Neuronal stem cell (in vitro differentiated cells): ENCODE results near the gene CARS2.
"Not testable (repeated sequence)": the region's sequence is repeated elsewhere in the genome, so short reads cannot be mapped to it uniquely, and the experiment has no call there.

Experiments
- DNase-seq: peaks from one replicate; pipeline ENCODE4 v3.0.0-alpha.2; 2013; ENCODE audit warnings: low spot score
- H2AFZ ChIP-seq: one replicate; pipeline ENCODE4 v1.6.1; 2013; ENCODE audit warnings: mild to moderate bottlenecking, low read length, inconsistent platforms
- H2AK5ac ChIP-seq: 2 replicates; pipeline ENCODE4 v1.6.1; 2013; ENCODE audit warnings: low read depth, mild to moderate bottlenecking, inconsistent platforms, low read length, moderate library complexity, mixed read lengths
- H2BK120ac ChIP-seq: 2 replicates; pipeline ENCODE4 v1.6.1; 2013; ENCODE audit warnings: low read depth, mild to moderate bottlenecking, inconsistent platforms, low read length, moderate library complexity, mixed read lengths
- H2BK12ac ChIP-seq: one replicate; pipeline ENCODE4 v1.6.1; 2013; ENCODE audit warnings: low read length, inconsistent platforms
- H2BK15ac ChIP-seq: 2 replicates; pipeline ENCODE4 v1.6.1; 2013; ENCODE audit warnings: mild to moderate bottlenecking, low read length, inconsistent platforms, mixed read lengths
- H2BK5ac ChIP-seq: one replicate; pipeline ENCODE4 v1.6.1; 2013; ENCODE audit warnings: inconsistent platforms, mild to moderate bottlenecking, low read length, moderate library complexity
- H3K14ac ChIP-seq: one replicate; pipeline ENCODE4 v1.6.1; 2013; ENCODE audit warnings: low read length, inconsistent platforms
- H3K18ac ChIP-seq: 2 replicates; pipeline ENCODE4 v1.6.1; 2013; ENCODE audit warnings: low read length, inconsistent platforms
- H3K23ac ChIP-seq: 2 replicates; pipeline ENCODE4 v1.6.1; 2013; ENCODE audit warnings: low read depth, mild to moderate bottlenecking, mixed read lengths, low read length, inconsistent platforms; ENCODE audit not compliant: poor library complexity
- H3K27ac ChIP-seq: replicated peaks from 3 replicates; pipeline ENCODE4 v1.5.1; 2013; ENCODE audit warnings: low read length, inconsistent platforms
- H3K27me3 ChIP-seq, 3 experiments: 2 replicates each; pipeline ENCODE4 v1.6.1; 2013; ENCODE audit warnings: low read length in 3 of 3, mild to moderate bottlenecking in 2 of 3, inconsistent platforms in 1 of 3, low read depth in 1 of 3, mixed read lengths in 1 of 3, moderate library complexity in 1 of 3; ENCODE audit not compliant: control insufficient read depth in 3 of 3, insufficient read depth in 3 of 3
- H3K36me3 ChIP-seq, 2 donors: replicated peaks in 1 of 2; 2 replicates each; pipeline ENCODE4 v1.6.1; 2013; ENCODE audit warnings: low read length in 2 of 2; ENCODE audit not compliant: control insufficient read depth in 2 of 2, insufficient read depth in 2 of 2
- H3K4ac ChIP-seq: 2 replicates; pipeline ENCODE4 v1.6.1; 2013; ENCODE audit warnings: inconsistent platforms, mild to moderate bottlenecking, low read length, moderate library complexity
- H3K4me1 ChIP-seq, 2 donors: 1 replicate in 1 of 2; 2 replicates in 1 of 2; pipeline ENCODE4 v1.6.1; 2013; ENCODE audit warnings: low read length in 2 of 2, low read depth in 1 of 2; ENCODE audit not compliant: control insufficient read depth in 2 of 2, insufficient read depth in 1 of 2
- H3K4me2 ChIP-seq: one replicate; pipeline ENCODE4 v1.6.1; 2013; ENCODE audit warnings: mild to moderate bottlenecking, low read length, inconsistent platforms; ENCODE audit not compliant: insufficient read depth, poor library complexity, severe bottlenecking
- H3K4me3 ChIP-seq, 2 donors: 2 replicates each; pipeline ENCODE4 v1.5.1; 2013; ENCODE audit warnings: low read length in 2 of 2, mild to moderate bottlenecking in 2 of 2, inconsistent platforms in 1 of 2, moderate library complexity in 1 of 2
- H3K79me1 ChIP-seq: one replicate; pipeline ENCODE4 v1.6.1; 2013; ENCODE audit warnings: low read depth, mild to moderate bottlenecking, inconsistent platforms, low read length, moderate library complexity
- H3K9ac ChIP-seq: one replicate; pipeline ENCODE4 v1.6.1; 2013; ENCODE audit warnings: mild to moderate bottlenecking, low read depth, low read length, inconsistent platforms; ENCODE audit not compliant: poor library complexity
- H3K9me3 ChIP-seq, 2 donors: replicated peaks in 1 of 2; 2 replicates each; pipeline versions ENCODE3 to v1.6.1; 2013; ENCODE audit warnings: low read length in 2 of 2, mild to moderate bottlenecking in 2 of 2, inconsistent platforms in 1 of 2, low read depth in 1 of 2, mixed read lengths in 1 of 2, moderate library complexity in 1 of 2; ENCODE audit not compliant: control insufficient read depth in 2 of 2, insufficient read depth in 1 of 2
- H4K8ac ChIP-seq: one replicate; pipeline ENCODE4 v1.6.1; 2013; ENCODE audit warnings: low read depth, mild to moderate bottlenecking, inconsistent platforms, low read length, moderate library complexity
- H4K91ac ChIP-seq: one replicate; pipeline ENCODE4 v1.6.1; 2013; ENCODE audit warnings: low read length, low read depth, mild to moderate bottlenecking, inconsistent platforms; ENCODE audit not compliant: poor library complexity
- WGBS, 2 donors: extraction: QIAGEN DNeasy Blood & Tissue Kit; methylation state at CpG; one replicate each; pipeline ENCODE4 v1.1.7; 2013; ENCODE audit warnings: missing lambda C conversion rate in 2 of 2, mixed read lengths in 1 of 2; ENCODE audit not compliant: insufficient read length in 2 of 2, insufficient replicate concordance in 1 of 2; ENCODE audit errors: extremely low coverage in 2 of 2; 5-methylcytosine and 5-hydroxymethylcytosine counted together

The CARS2 gene

DNA sequence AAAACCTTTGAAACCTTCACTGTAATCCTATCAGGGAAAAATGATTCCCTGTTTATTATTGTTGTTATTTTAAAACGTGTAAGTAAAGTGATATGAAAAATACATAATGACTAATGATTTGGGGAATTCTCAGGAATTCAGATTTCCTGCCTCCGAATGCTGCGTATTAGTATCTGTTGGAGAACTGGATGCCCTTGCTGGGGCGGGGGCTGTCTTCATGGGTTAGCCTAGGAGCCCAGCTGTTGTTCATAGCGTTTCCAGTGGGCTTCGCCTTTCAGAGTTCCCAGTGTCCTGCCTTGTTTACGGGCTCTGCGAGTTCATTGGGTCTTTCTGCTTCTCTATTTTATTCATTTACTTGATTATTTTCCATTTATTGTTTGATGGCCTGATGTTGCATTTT, 72.1 kb downstream of the CARS2 start:
- H3K18ac ChIP-seq, result no peak overlapping the region
- WGBS, 2 donors, result 100% methylated on average over 1 of the region's 8 CpGs; no CpG with 5 or more reads in 1 of the 2 donors
- H3K14ac ChIP-seq, result no peak overlapping the region
- peaks cover 0 to 2% of the 10 kb centered on the region in 2 donors for H3K9me3 ChIP-seq
- H2BK15ac ChIP-seq, result no peak overlapping the region
- no peak overlapping the region for H3K4me2 ChIP-seq
- H4K8ac ChIP-seq, result no peak overlapping the region
- no peak overlapping the region for H2AK5ac ChIP-seq
- no peaks in the 10 kb centered on the region for H3K4me1 ChIP-seq
- H3K36me3 ChIP-seq, result peaks cover 39 to 77% of the 10 kb centered on the region in 2 donors
- no peak overlapping the region for H2BK5ac ChIP-seq
- no peak overlapping the region for H2BK120ac ChIP-seq
- no peak overlapping the region for H2AFZ ChIP-seq
- H3K9ac ChIP-seq, result no peak overlapping the region
- no peaks in the 10 kb centered on the region for H3K27me3 ChIP-seq
- H3K4ac ChIP-seq, result no peak overlapping the region
- H4K91ac ChIP-seq, result no peak overlapping the region
- peaks cover 19% of the 10 kb centered on the region for H3K79me1 ChIP-seq
- H2BK12ac ChIP-seq, result no peak overlapping the region
- no peak overlapping the region for H3K4me3 ChIP-seq
- H3K27ac ChIP-seq, result no peak overlapping the region
- DNase-seq, result no peak
- H3K23ac ChIP-seq, result no peak overlapping the region

DNA sequence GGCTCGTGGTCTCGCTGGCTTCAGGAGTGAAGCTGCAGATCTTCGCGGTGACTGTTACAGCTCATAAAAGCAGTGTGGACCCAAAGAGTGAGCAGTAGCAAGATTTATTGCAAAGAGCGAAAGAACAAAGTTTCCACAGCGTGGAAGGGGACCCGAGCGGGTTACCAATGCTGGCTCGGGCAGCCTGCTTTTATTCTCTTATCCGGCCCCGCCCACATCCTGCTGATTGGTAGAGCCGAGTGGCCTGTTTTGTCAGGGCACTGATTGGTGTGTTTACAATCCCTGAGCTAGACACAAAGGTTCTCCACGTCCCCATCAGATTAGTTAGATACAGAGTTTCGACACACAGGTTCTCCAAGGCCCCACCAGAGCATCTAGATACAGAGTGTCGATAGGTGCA, 73.7 kb downstream of the CARS2 start:
- not testable (repeated sequence) for H3K23ac ChIP-seq, H2AK5ac ChIP-seq, H3K18ac ChIP-seq, DNase-seq, H3K27me3 ChIP-seq, H4K8ac ChIP-seq, H3K9ac ChIP-seq, H3K4me3 ChIP-seq, H2BK15ac ChIP-seq, H3K9me3 ChIP-seq, H2AFZ ChIP-seq, H2BK120ac ChIP-seq, H3K4ac ChIP-seq, H2BK5ac ChIP-seq, H2BK12ac ChIP-seq, H3K14ac ChIP-seq, H3K4me1 ChIP-seq, H3K27ac ChIP-seq, H4K91ac ChIP-seq, H3K4me2 ChIP-seq
- peaks cover 20% of the 10 kb centered on the region for H3K79me1 ChIP-seq
- WGBS, 2 donors, result no CpG with 5 or more reads among the region's 15 CpGs
- peaks cover 38 to 77% of the 10 kb centered on the region in 2 donors for H3K36me3 ChIP-seq

DNA sequence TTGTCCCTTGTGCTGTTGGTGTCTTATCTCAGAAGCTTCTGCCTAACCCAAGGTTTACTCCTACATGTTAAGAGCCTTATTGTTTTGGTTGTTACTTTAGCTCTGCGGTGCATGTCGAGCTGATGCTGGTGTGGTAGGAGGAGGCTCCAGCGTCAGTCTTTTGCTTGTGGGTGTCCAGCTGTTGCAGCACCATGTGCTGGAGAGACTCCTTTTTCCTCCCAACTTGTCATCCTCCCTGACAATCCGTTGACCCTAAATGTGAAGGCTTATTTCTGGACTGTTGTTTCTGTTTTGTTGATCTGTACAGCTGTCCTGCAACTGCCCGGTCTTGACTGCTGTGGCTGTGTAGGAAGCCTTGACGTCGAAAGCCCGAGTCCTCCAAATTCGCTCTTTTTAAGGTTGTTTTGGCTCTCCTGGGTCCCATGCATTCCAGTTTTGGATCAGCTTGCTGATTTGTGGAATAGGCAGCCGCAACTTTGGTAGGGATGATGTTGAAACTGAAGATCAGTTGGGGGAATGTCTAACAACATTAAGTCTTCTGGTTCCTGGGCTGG, 75.3 kb downstream of the CARS2 start:
- H2BK15ac ChIP-seq, result no peak overlapping the region
- no CpG with 5 or more reads among the region's 10 CpGs for WGBS, 2 donors
- H3K27ac ChIP-seq, result no peak overlapping the region
- H3K4ac ChIP-seq, result no peak overlapping the region
- H4K8ac ChIP-seq, result no peak overlapping the region
- H2AK5ac ChIP-seq, result no peak overlapping the region
- no peak overlapping the region for H2BK12ac ChIP-seq
- no peak overlapping the region for H3K9ac ChIP-seq
- peaks cover 24 to 66% of the 10 kb centered on the region in 2 donors for H3K36me3 ChIP-seq
- H2BK5ac ChIP-seq, result no peak overlapping the region
- DNase-seq, result no peak
- no peak overlapping the region for H3K4me2 ChIP-seq
- H3K27me3 ChIP-seq, result no peaks in the 10 kb centered on the region
- H2BK120ac ChIP-seq, result no peak overlapping the region
- H3K4me1 ChIP-seq, result peaks cover 0 to 6% of the 10 kb centered on the region in 2 donors
- H3K79me1 ChIP-seq, result peaks cover 15% of the 10 kb centered on the region
- H3K4me3 ChIP-seq, result no peak overlapping the region
- no peak overlapping the region for H4K91ac ChIP-seq
- H3K23ac ChIP-seq, result no peak overlapping the region
- no peak overlapping the region for H3K14ac ChIP-seq
- H3K18ac ChIP-seq, result no peak overlapping the region
- H2AFZ ChIP-seq, result no peak overlapping the region
- peaks cover 0 to 2% of the 10 kb centered on the region in 2 donors for H3K9me3 ChIP-seq

DNA sequence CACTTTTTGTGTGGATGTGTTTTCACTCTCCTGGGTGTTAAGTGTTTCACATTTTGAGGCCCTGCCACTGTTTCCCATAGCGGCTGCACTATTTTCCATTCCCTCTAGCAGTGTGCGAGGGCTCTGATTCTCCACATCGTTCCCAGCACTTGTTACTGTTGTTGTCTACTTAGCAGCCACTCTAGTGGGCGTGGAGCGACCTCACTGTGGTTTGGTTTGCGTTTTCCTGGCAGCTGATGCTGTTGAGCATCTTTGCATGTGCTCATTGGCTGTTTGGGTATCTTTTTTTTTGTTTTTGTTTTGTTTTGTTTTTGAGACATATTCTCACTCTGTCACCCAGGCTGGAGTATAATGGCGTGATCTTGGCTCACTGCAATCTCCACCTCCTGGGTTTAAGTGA, 76.2 kb downstream of the CARS2 start:
- H3K27ac ChIP-seq, result no peak overlapping the region
- peaks cover 3 to 13% of the 10 kb centered on the region in 2 donors for H3K4me1 ChIP-seq
- H4K8ac ChIP-seq, result no peak overlapping the region
- H2BK5ac ChIP-seq, result no peak overlapping the region
- no peak overlapping the region for H2AFZ ChIP-seq
- no peaks in the 10 kb centered on the region for H3K27me3 ChIP-seq
- peaks cover 10% of the 10 kb centered on the region for H3K79me1 ChIP-seq
- H3K9ac ChIP-seq, result no peak overlapping the region
- H3K23ac ChIP-seq, result no peak overlapping the region
- H3K9me3 ChIP-seq, result peaks cover 0 to 2% of the 10 kb centered on the region in 2 donors
- no peak overlapping the region for H2BK12ac ChIP-seq
- no peak overlapping the region for H3K4ac ChIP-seq
- H2BK15ac ChIP-seq, result no peak overlapping the region
- peaks cover 15 to 63% of the 10 kb centered on the region in 2 donors for H3K36me3 ChIP-seq
- no peak overlapping the region for H3K4me2 ChIP-seq
- no peak overlapping the region for H2BK120ac ChIP-seq
- no CpG with 5 or more reads among the region's 7 CpGs for WGBS, 2 donors
- no peak overlapping the region for H3K14ac ChIP-seq
- DNase-seq, result no peak
- H2AK5ac ChIP-seq, result no peak overlapping the region
- H3K18ac ChIP-seq, result no peak overlapping the region
- no peak overlapping the region for H3K4me3 ChIP-seq
- H4K91ac ChIP-seq, result no peak overlapping the region
